IPS-18a (cell line): Measurements from ENCODE around the gene NPIPB12.
"Not testable (repeated sequence)": the region's sequence is repeated elsewhere in the genome, so short reads cannot be mapped to it uniquely, and the experiment has no call there.

ENCODE experiments used
- H3K27ac ChIP-seq: one replicate; pipeline ENCODE4 v1.5.1; 2013; ENCODE audit warnings: low read length
- H3K27me3 ChIP-seq: one replicate; pipeline ENCODE4 v1.6.1; 2013; ENCODE audit warnings: mild to moderate bottlenecking, low read length; ENCODE audit not compliant: control insufficient read depth, insufficient read depth
- H3K36me3 ChIP-seq: one replicate; pipeline ENCODE4 v1.6.1; 2013; ENCODE audit warnings: low read depth, low read length; ENCODE audit not compliant: control insufficient read depth
- H3K4me1 ChIP-seq: one replicate; pipeline ENCODE4 v1.6.1; 2013; ENCODE audit warnings: low read depth, low read length; ENCODE audit not compliant: control insufficient read depth
- H3K4me3 ChIP-seq: one replicate; pipeline ENCODE4 v1.5.1; 2013; ENCODE audit warnings: low read length
- H3K9ac ChIP-seq: one replicate; pipeline ENCODE4 v1.6.1; 2013; ENCODE audit warnings: mild to moderate bottlenecking, low read length, moderate library complexity
- H3K9me3 ChIP-seq: one replicate; pipeline ENCODE4 v1.6.1; 2013; ENCODE audit warnings: low read depth, low read length; ENCODE audit not compliant: control insufficient read depth

NPIPB12 gene

GRCh38 chr16:29506308-29506707, at the start of gene NPIPB12:
Gene NPIPB12, minus strand, starts transcription at chr16:29506408.
- not testable (repeated sequence) for H3K27me3 ChIP-seq, H3K4me1 ChIP-seq, H3K27ac ChIP-seq, H3K9me3 ChIP-seq, H3K36me3 ChIP-seq, H3K9ac ChIP-seq, H3K4me3 ChIP-seq

- H3K4me1 ChIP-seq, H3K36me3 ChIP-seq, H3K9ac ChIP-seq, H3K9me3 ChIP-seq, H3K27ac ChIP-seq, H3K4me3 ChIP-seq, H3K27me3 ChIP-seq: not testable (repeated sequence)
Measured at GRCh38 chr16:29521520-29521919, 15.3 kb upstream of the NPIPB12 start.

GRCh38 chr16:29482276-29482675, 23.9 kb downstream of the NPIPB12 start:
- not testable (repeated sequence) for H3K4me1 ChIP-seq, H3K27me3 ChIP-seq, H3K27ac ChIP-seq, H3K9ac ChIP-seq, H3K36me3 ChIP-seq, H3K4me3 ChIP-seq, H3K9me3 ChIP-seq

- H3K27me3 ChIP-seq, H3K4me1 ChIP-seq, H3K27ac ChIP-seq, H3K9me3 ChIP-seq, H3K36me3 ChIP-seq, H3K4me3 ChIP-seq, H3K9ac ChIP-seq: not testable (repeated sequence)
Measured at GRCh38 chr16:29472065-29472464, 34.1 kb downstream of the NPIPB12 start.

GRCh38 chr16:29469660-29470059, 36.5 kb downstream of the NPIPB12 start:
- H3K4me3 ChIP-seq, H3K4me1 ChIP-seq, H3K9me3 ChIP-seq, H3K27ac ChIP-seq, H3K27me3 ChIP-seq, H3K9ac ChIP-seq, H3K36me3 ChIP-seq: not testable (repeated sequence)

- not testable (repeated sequence) for H3K9me3 ChIP-seq, H3K9ac ChIP-seq, H3K4me1 ChIP-seq, H3K27me3 ChIP-seq, H3K27ac ChIP-seq, H3K36me3 ChIP-seq, H3K4me3 ChIP-seq
Measured at GRCh38 chr16:29467654-29468366, 38.4 kb downstream of the NPIPB12 start.

- H3K27me3 ChIP-seq, H3K4me1 ChIP-seq, H3K9ac ChIP-seq, H3K27ac ChIP-seq, H3K36me3 ChIP-seq, H3K4me3 ChIP-seq, H3K9me3 ChIP-seq: not testable (repeated sequence)
Measured at GRCh38 chr16:29466904-29467303, 39.3 kb downstream of the NPIPB12 start.

- H3K36me3 ChIP-seq, H3K4me3 ChIP-seq, H3K27me3 ChIP-seq, H3K27ac ChIP-seq, H3K4me1 ChIP-seq, H3K9ac ChIP-seq, H3K9me3 ChIP-seq: not testable (repeated sequence)
Measured at GRCh38 chr16:29465985-29466824, 40.0 kb downstream of the NPIPB12 start.

- H3K4me3 ChIP-seq, H3K4me1 ChIP-seq, H3K27ac ChIP-seq, H3K9ac ChIP-seq, H3K36me3 ChIP-seq, H3K9me3 ChIP-seq, H3K27me3 ChIP-seq: not testable (repeated sequence)
Measured at GRCh38 chr16:29460647-29461030, 45.6 kb downstream of the NPIPB12 start.

- not testable (repeated sequence) for H3K4me3 ChIP-seq, H3K27ac ChIP-seq, H3K4me1 ChIP-seq, H3K9ac ChIP-seq, H3K9me3 ChIP-seq, H3K36me3 ChIP-seq, H3K27me3 ChIP-seq
Measured at GRCh38 chr16:29459706-29460646, 46.2 kb downstream of the NPIPB12 start, which contains the start of gene SULT1A4. Gene SULT1A4, plus strand, starts transcription at chr16:29459913. Its CDS starts 1,473 bp downstream, at chr16:29461386.

GRCh38 chr16:29457660-29458059, 48.5 kb downstream of the NPIPB12 start:
- not testable (repeated sequence) for H3K4me1 ChIP-seq, H3K9me3 ChIP-seq, H3K9ac ChIP-seq, H3K36me3 ChIP-seq, H3K27ac ChIP-seq, H3K27me3 ChIP-seq, H3K4me3 ChIP-seq
